ENCODE data around the gene MTCH1. TPM values are rescaled to one million over a fixed set of nuclear protein-coding genes. Genes with fewer than 3 reads are reported as not detected.

The MTCH1 gene
- total and polyA plus RNA-seq, 9 of the 15 experiments (the other 6 are each of a cell fraction or from before 2014, with no cell fraction given): 7.9 to 161 (median 118) TPM

- no peak for TF ChIP-seq TRIM25 (IDR thresholded peaks at IDR 0.05; ENCODE audit: borderline replicate concordance)
- TF ChIP-seq TCF7 (IDR thresholded peaks at IDR 0.05; ENCODE audit: borderline replicate concordance): no peak
- no peak for TF ChIP-seq ZNF277 (CRISPR knock-in tag; IDR thresholded peaks at IDR 0.05; ENCODE audit: borderline replicate concordance)
- no peak for TF ChIP-seq ZBTB34 (CRISPR knock-in tag; IDR thresholded peaks at IDR 0.05)
- TF ChIP-seq NFE2 (IDR thresholded peaks at IDR 0.05; ENCODE audit: low read depth): no peak
- TF ChIP-seq POLR3A (IDR thresholded peaks at IDR 0.05; ENCODE audit: borderline replicate concordance, extremely low read depth, insufficient read depth, insufficient read length): no peak
- TF ChIP-seq ZNF764 (CRISPR knock-in tag; IDR thresholded peaks at IDR 0.05; ENCODE audit: low read depth): no peak
- no peak for TF ChIP-seq PCBP1 (IDR thresholded peaks at IDR 0.05; ENCODE audit: low read depth, low read length, poor library complexity, severe bottlenecking)
- no peak for TF ChIP-seq ZNF592 (IDR thresholded peaks at IDR 0.05)
- no peak for TF ChIP-seq SAFB2 (IDR thresholded peaks at IDR 0.05; ENCODE audit: borderline replicate concordance, low read depth, low read length, severe bottlenecking)
- TF ChIP-seq RCOR1 (IDR thresholded peaks at IDR 0.05; ENCODE audit: borderline replicate concordance in 1 of 2, low read depth in 2 of 2, low read length in 2 of 2): 0 out of 4 replicates have a peak, but pooled peaks of 1 of the 2 experiments have one; percentile 16
- no peak for TF ChIP-seq ETV5 (CRISPR knock-in tag; IDR thresholded peaks at IDR 0.05; ENCODE audit: low read depth)
- TF ChIP-seq ZNF280A (IDR thresholded peaks at IDR 0.05; ENCODE audit: low read depth, partially characterized antibody): no peak
- no peak for TF ChIP-seq BCL6 (CRISPR knock-in tag; IDR thresholded peaks at IDR 0.05)
- 0 out of 2 replicates have a peak, but pooled peaks have one; percentile 7 for TF ChIP-seq USF1 (CRISPR knock-in tag; IDR thresholded peaks at IDR 0.05)
- TF ChIP-seq HIVEP1 (CRISPR knock-in tag; IDR thresholded peaks at IDR 0.05): no peak
These were observed 23.1 kb downstream of the MTCH1 start (continued) for GRCh38 chr6:36962874-36963273.
